ENCODE measurements around the gene NCAM1. TPM values are rescaled to one million over a fixed set of nuclear protein-coding genes. Genes with fewer than 3 reads are reported as not detected.
A peak's percentile ranks its signal among the peaks of the same experiment; 100 is the strongest.

The NCAM1 gene
- total RNA-seq, 1 experiment from 2014 or later: 0.33 TPM

GRCh38 chr11:113260096-113260425 is 298.8 kb downstream of the NCAM1 start:
- CTCF ChIA-PET: no interaction called here
- H4K20me1 ChIP-seq (ENCODE audit: insufficient read depth): no peaks in the 10 kb centered on the region
- no peak for TF ChIP-seq EZH2 (IDR thresholded peaks at IDR 0.05; ENCODE audit: low read depth)
- TF ChIP-seq CTCF (conservative IDR thresholded peaks at IDR 0.05): no peak
- no peaks in the 10 kb centered on the region for H3K36me3 ChIP-seq (ENCODE audit: low read depth)
- H3K4me2 ChIP-seq: no peak overlapping the region
- no peaks in the 10 kb centered on the region for H3K9me2 ChIP-seq (ENCODE audit: insufficient read depth)
- H3K9me3 ChIP-seq (ENCODE audit: insufficient read depth, low read depth): no peaks in the 10 kb centered on the region
- BruUV-seq (replicated peaks): no TSS peak
- no peaks in the 10 kb centered on the region for H3K27me3 ChIP-seq (ENCODE audit: insufficient read depth, low read depth)
- no peak overlapping the region for H3K27ac ChIP-seq
- DNase-seq: no peak
- intact Hi-C loops (cut with micrococcal nuclease; ENCODE audit: unreplicated experiment): no loop called here
- no peaks in the 10 kb centered on the region for H3K4me1 ChIP-seq (replicated peaks; ENCODE audit: insufficient read depth)
- H3K79me2 ChIP-seq (ENCODE audit: low read depth): no peaks in the 10 kb centered on the region
- H2AFZ ChIP-seq: no peak overlapping the region
- H3K4me3 ChIP-seq: no peak overlapping the region
- POLR2A ChIA-PET (ENCODE audit: unreplicated experiment): interaction anchor here (0.6 kb wide), 1 partner anchor 70 kb away, joined by 6 read pairs; no protein-coding TSS in a partner anchor
- H3F3A ChIP-seq (ENCODE audit: insufficient read depth, low read depth): no peaks in the 10 kb centered on the region

- Histone ChIP-seq H3K27me3 (ENCODE audit: insufficient read depth, low read depth) (no peaks in the 10 kb centered on the region), H3K27ac (no peak overlapping the region), H3K79me2 (ENCODE audit: low read depth) (no peaks in the 10 kb centered on the region), H3K9me2 (ENCODE audit: insufficient read depth) (no peaks in the 10 kb centered on the region), H3K9me3 (ENCODE audit: insufficient read depth, low read depth) (no peaks in the 10 kb centered on the region), H3F3A (ENCODE audit: insufficient read depth, low read depth) (no peaks in the 10 kb centered on the region), H3K36me3 (ENCODE audit: low read depth) (no peaks in the 10 kb centered on the region), H4K20me1 (ENCODE audit: insufficient read depth) (no peaks in the 10 kb centered on the region), H2AFZ (no peak overlapping the region), H3K4me3 (no peak overlapping the region), H3K4me2 (no peak overlapping the region), H3K4me1 (replicated peaks; ENCODE audit: insufficient read depth) (no peaks in the 10 kb centered on the region)
- TF ChIP-seq CTCF (conservative IDR thresholded peaks at IDR 0.05): no peak
- TF ChIP-seq EZH2 (IDR thresholded peaks at IDR 0.05; ENCODE audit: low read depth): no peak
- DNase-seq: no peak
- no TSS peak for BruUV-seq (replicated peaks)
- ChIA-PET CTCF (no interaction called here), POLR2A (ENCODE audit: unreplicated experiment) (no interaction called here)
- intact Hi-C loops (cut with micrococcal nuclease; ENCODE audit: unreplicated experiment): no loop called here
These were observed 299.3 kb downstream of the NCAM1 start for GRCh38 chr11:113260541-113260940.

- Histone ChIP-seq H3K27me3 (ENCODE audit: insufficient read depth, low read depth) (no peaks in the 10 kb centered on the region), H3K4me1 (replicated peaks; ENCODE audit: insufficient read depth) (no peaks in the 10 kb centered on the region), H3K79me2 (ENCODE audit: low read depth) (no peaks in the 10 kb centered on the region), H3K4me2 (no peak overlapping the region), H3F3A (ENCODE audit: insufficient read depth, low read depth) (no peaks in the 10 kb centered on the region), H3K9me3 (ENCODE audit: insufficient read depth, low read depth) (no peaks in the 10 kb centered on the region), H3K4me3 (no peak overlapping the region), H2AFZ (no peak overlapping the region), H3K27ac (no peak overlapping the region), H4K20me1 (ENCODE audit: insufficient read depth) (no peaks in the 10 kb centered on the region), H3K9me2 (ENCODE audit: insufficient read depth) (no peaks in the 10 kb centered on the region), H3K36me3 (ENCODE audit: low read depth) (no peaks in the 10 kb centered on the region)
- no peak for TF ChIP-seq EZH2 (IDR thresholded peaks at IDR 0.05; ENCODE audit: low read depth)
- TF ChIP-seq CTCF (conservative IDR thresholded peaks at IDR 0.05): no peak
- BruUV-seq (replicated peaks): no TSS peak
- DNase-seq: peak in 1 of 2 experiments; percentile 47
- intact Hi-C loops (cut with micrococcal nuclease; ENCODE audit: unreplicated experiment): loop anchor here (1.0 kb wide), 1 partner anchor 72 kb away; no protein-coding TSS in a partner anchor
- ChIA-PET POLR2A (ENCODE audit: unreplicated experiment) (no interaction called here), CTCF (no interaction called here)
These were observed 300.7 kb downstream of the NCAM1 start for GRCh38 chr11:113261709-113262475.
